ENCODE results near the gene PRRG4. TPM values are rescaled to one million over a fixed set of nuclear protein-coding genes. Genes with fewer than 3 reads are reported as not detected.

Gene PRRG4
- total RNA-seq, 1 experiment from 2014 or later, result 1.2 TPM

DNA sequence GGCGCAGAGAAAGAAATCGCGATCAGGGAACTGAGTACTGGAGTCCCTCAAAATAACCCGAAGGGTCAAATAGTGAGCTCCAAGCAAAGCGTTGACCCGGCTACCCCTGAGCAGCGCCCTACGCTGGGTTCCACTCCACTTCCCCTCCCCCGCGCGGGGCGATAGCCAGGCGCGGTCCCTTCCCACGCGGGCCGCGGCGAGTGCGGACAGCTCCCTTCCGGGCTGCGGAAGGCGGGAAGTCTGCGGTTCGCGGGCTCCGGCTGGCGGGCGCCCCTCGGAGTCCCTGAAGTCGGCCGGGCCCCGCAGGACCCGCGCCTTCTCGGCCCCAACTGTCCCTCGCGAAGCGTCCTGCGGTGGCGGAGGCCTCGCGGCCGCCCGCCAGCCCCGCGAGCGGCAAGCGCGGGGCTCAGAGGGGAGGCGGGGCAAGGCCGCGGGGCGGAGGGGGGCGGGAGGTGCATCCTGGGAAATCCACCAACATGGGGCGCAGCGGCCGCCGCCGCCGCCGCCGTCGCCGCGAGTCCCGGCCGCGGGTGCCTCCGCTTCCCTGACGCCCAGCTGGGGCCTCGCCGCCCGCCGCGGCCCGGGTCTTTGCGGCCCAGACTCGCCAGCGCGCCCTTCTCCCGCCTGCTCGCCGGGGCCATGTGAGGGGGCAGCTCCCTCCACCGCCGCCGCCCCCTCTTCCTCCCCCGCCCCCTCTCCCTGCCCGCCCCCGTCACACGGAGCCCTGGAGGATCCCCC, 62.8 kb downstream of the PRRG4 start, which contains the start of gene QSER1:
TSS of gene QSER1 (plus strand) at position 457 of the 738 bp plus-strand sequence. CDS start 315 bp downstream, outside the sequence.
- peaks cover 37 to 38% of the 10 kb centered on the region in 2 experiments for H3K4me1 Mint-ChIP-seq
- H3K23me2 ChIP-seq (ENCODE audit: insufficient read length, low read depth, low read length, poor library complexity, severe bottlenecking), result peaks cover 4% of the 10 kb centered on the region
- peak within 1 kb of the TSS; percentile 74 for H3K18ac ChIP-seq (ENCODE audit: insufficient read length, low read depth, low read length)
- no peak within 1 kb of the TSS for H3K23ac ChIP-seq (ENCODE audit: insufficient read length, low read depth, low read length)
- no peak within 1 kb of the TSS for H2AFZ ChIP-seq (ENCODE audit: low read length)
- no peak within 1 kb of the TSS for H3T11ph ChIP-seq (ENCODE audit: low read length)
- peak within 1 kb of the TSS; percentile 97 to 100 (median 100) for H3K27ac Mint-ChIP-seq
- TF ChIP-seq, protein P1, sequence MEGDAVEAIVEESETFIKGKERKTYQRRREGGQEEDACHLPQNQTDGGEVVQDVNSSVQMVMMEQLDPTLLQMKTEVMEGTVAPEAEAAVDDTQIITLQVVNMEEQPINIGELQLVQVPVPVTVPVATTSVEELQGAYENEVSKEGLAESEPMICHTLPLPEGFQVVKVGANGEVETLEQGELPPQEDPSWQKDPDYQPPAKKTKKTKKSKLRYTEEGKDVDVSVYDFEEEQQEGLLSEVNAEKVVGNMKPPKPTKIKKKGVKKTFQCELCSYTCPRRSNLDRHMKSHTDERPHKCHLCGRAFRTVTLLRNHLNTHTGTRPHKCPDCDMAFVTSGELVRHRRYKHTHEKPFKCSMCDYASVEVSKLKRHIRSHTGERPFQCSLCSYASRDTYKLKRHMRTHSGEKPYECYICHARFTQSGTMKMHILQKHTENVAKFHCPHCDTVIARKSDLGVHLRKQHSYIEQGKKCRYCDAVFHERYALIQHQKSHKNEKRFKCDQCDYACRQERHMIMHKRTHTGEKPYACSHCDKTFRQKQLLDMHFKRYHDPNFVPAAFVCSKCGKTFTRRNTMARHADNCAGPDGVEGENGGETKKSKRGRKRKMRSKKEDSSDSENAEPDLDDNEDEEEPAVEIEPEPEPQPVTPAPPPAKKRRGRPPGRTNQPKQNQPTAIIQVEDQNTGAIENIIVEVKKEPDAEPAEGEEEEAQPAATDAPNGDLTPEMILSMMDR (conservative IDR thresholded peaks at IDR 0.05), result no peak
- no peak within 1 kb of the TSS for H4K5ac ChIP-seq (ENCODE audit: insufficient read length, low read depth, low read length)
- peak within 1 kb of the TSS; percentile 76 for H3K14ac ChIP-seq (ENCODE audit: insufficient read depth, low read length)
- H3K4me1 ChIP-seq (ENCODE audit: insufficient read depth, low read length), result peaks cover 3% of the 10 kb centered on the region; the same call in 1 of the 2 replicates
- H3K4ac ChIP-seq (ENCODE audit: low read depth, low read length), result peak within 1 kb of the TSS; percentile 84; the same call in 1 of the 2 replicates
- H2BK20ac ChIP-seq (ENCODE audit: low read depth, low read length, poor library complexity, severe bottlenecking), result no peak within 1 kb of the TSS
- H3K9me3 ChIP-seq (ENCODE audit: control insufficient read depth, low read depth, low read length), result no peaks in the 10 kb centered on the region
- H3K4me3 Mint-ChIP-seq, result peak within 1 kb of the TSS; percentile 90 to 95
- WGBS (ENCODE audit: extremely low coverage, insufficient read length, low lambda C conversion rate), result no CpG with 5 or more reads among the region's 91 CpGs
- no peak within 1 kb of the TSS for H3K56ac ChIP-seq (ENCODE audit: insufficient read length, low read depth, low read length)
- H4K20me1 ChIP-seq (ENCODE audit: control insufficient read depth, insufficient read depth, insufficient read length), result no peaks in the 10 kb centered on the region
- H2AK5ac ChIP-seq (ENCODE audit: insufficient read length, low read length), result no peak within 1 kb of the TSS
- peaks cover 37% of the 10 kb centered on the region for H3K79me2 ChIP-seq (ENCODE audit: insufficient read depth, low read length)
- no peak within 1 kb of the TSS for H2BK12ac ChIP-seq (ENCODE audit: insufficient read length, low read depth, low read length)
- peaks cover 17 to 44% (median 36%) of the 10 kb centered on the region in 3 experiments for H3K36me3 Mint-ChIP-seq (ENCODE audit: insufficient read depth in 1 of 3, low read depth in 3 of 3)
- peak within 1 kb of the TSS; percentile 85 for H3K4me2 ChIP-seq (ENCODE audit: insufficient read depth, insufficient read length, low read length)
- H3K27ac ChIP-seq (ENCODE audit: insufficient read length, low read depth, low read length), result peak within 1 kb of the TSS; percentile 76
- peak within 1 kb of the TSS; percentile 59 for H4K91ac ChIP-seq (ENCODE audit: insufficient read length, low read depth, low read length)
- H3K9me3 Mint-ChIP-seq, result peaks cover 19 to 21% of the 10 kb centered on the region in 2 experiments
- H2BK15ac ChIP-seq (ENCODE audit: low read depth, low read length), result no peak within 1 kb of the TSS
- peak; percentile 76 for DNase-seq
- H2BK120ac ChIP-seq (ENCODE audit: low read depth, low read length, poor library complexity, severe bottlenecking), result peak within 1 kb of the TSS; percentile 88
- H3K9ac ChIP-seq (ENCODE audit: extremely low read depth, insufficient read length, low read length), result peak within 1 kb of the TSS; percentile 85
- H3K27me3 Mint-ChIP-seq (ENCODE audit: low read depth), result no peaks in the 10 kb centered on the region
- H4K8ac ChIP-seq (replicated peaks; ENCODE audit: insufficient read length, low read depth, low read length), result no peak within 1 kb of the TSS
- no peak within 1 kb of the TSS for H2BK5ac ChIP-seq (ENCODE audit: insufficient read length, low read length)
- no peaks in the 10 kb centered on the region for H3K79me1 ChIP-seq (ENCODE audit: insufficient read depth, low read depth, low read length, poor library complexity, severe bottlenecking)
- no peaks in the 10 kb centered on the region for H3K27me3 ChIP-seq (ENCODE audit: insufficient read depth, low read length)

Measured in H9 (cell line).